ENCODE data around the gene SCARB1.

SCARB1 gene

GRCh38 chr12:124813782-124814181 is 49.9 kb downstream of the SCARB1 start:
- Histone ChIP-seq H3K4me3 (replicated peaks; ENCODE audit: insufficient read depth, low read length) (no peak overlapping the region), H3K27ac (replicated peaks) (no peak overlapping the region), H3K27me3 (ENCODE audit: insufficient read depth, poor library complexity, severe bottlenecking) (no peaks in the 10 kb centered on the region)
- TF ChIP-seq SPI1 (IDR thresholded peaks at IDR 0.05; ENCODE audit: borderline replicate concordance, low read depth) (no peak), REST (IDR thresholded peaks at IDR 0.05; ENCODE audit: insufficient replicate concordance, low read depth) (no peak), POLR2AphosphoS5 (IDR thresholded peaks at IDR 0.05; ENCODE audit: low read depth) (no peak), GABPA (IDR thresholded peaks at IDR 0.05; ENCODE audit: low read depth) (no peak), CTCF (IDR thresholded peaks at IDR 0.05; ENCODE audit: insufficient read depth, low read length) (no peak)
- DNase-seq (ENCODE audit: low read depth in 1 of 2, low spot score in 1 of 2), result no peak

GRCh38 chr12:124812979-124813378 is 50.7 kb downstream of the SCARB1 start:
- DNase-seq (ENCODE audit: low read depth in 1 of 2, low spot score in 1 of 2), result no peak
- TF ChIP-seq SPI1 (IDR thresholded peaks at IDR 0.05; ENCODE audit: borderline replicate concordance, low read depth) (no peak), CTCF (IDR thresholded peaks at IDR 0.05; ENCODE audit: insufficient read depth, low read length) (no peak), REST (IDR thresholded peaks at IDR 0.05; ENCODE audit: insufficient replicate concordance, low read depth) (no peak), POLR2AphosphoS5 (IDR thresholded peaks at IDR 0.05; ENCODE audit: low read depth) (no peak), GABPA (IDR thresholded peaks at IDR 0.05; ENCODE audit: low read depth) (no peak)
- no peak overlapping the region for H3K4me3 ChIP-seq (replicated peaks; ENCODE audit: insufficient read depth, low read length)
- no peak overlapping the region for H3K27ac ChIP-seq (replicated peaks)
- no peaks in the 10 kb centered on the region for H3K27me3 ChIP-seq (ENCODE audit: insufficient read depth, poor library complexity, severe bottlenecking)

- Histone ChIP-seq H3K27ac (replicated peaks) (no peak overlapping the region), H3K27me3 (ENCODE audit: insufficient read depth, poor library complexity, severe bottlenecking) (no peaks in the 10 kb centered on the region), H3K4me3 (replicated peaks; ENCODE audit: insufficient read depth, low read length) (no peak overlapping the region)
- TF ChIP-seq POLR2AphosphoS5 (IDR thresholded peaks at IDR 0.05; ENCODE audit: low read depth) (no peak), CTCF (IDR thresholded peaks at IDR 0.05; ENCODE audit: insufficient read depth, low read length) (no peak), GABPA (IDR thresholded peaks at IDR 0.05; ENCODE audit: low read depth) (no peak), SPI1 (IDR thresholded peaks at IDR 0.05; ENCODE audit: borderline replicate concordance, low read depth) (no peak), REST (IDR thresholded peaks at IDR 0.05; ENCODE audit: insufficient replicate concordance, low read depth) (no peak)
- DNase-seq (ENCODE audit: low read depth in 1 of 2, low spot score in 1 of 2), result no peak
Observed at GRCh38 chr12:124812356-124812755, 51.3 kb downstream of the SCARB1 start.

Data from HL-60 (cell line).